HepG2 (cell line): Measurements from ENCODE around the gene MCRS1. TPM values are rescaled to one million over a fixed set of nuclear protein-coding genes. Genes with fewer than 3 reads are reported as not detected.

Experiments
- ARID3A ChIP-seq: IDR thresholded peaks from 2 replicates; pipeline ENCODE4 v1.6.1; 2012; ENCODE audit warnings: low read depth, low read length, improper control_type of control experiment
- BCL3 ChIP-seq: sonication (generic); formaldehyde crosslinking; IDR thresholded peaks from 2 replicates; pipeline ENCODE4 v1.5.1; 2020; ENCODE audit warnings: mild to moderate bottlenecking, missing genetic modification reagents, moderate library complexity
- BORCS8-MEF2B ChIP-seq: sonication (generic); formaldehyde crosslinking; IDR thresholded peaks from 2 replicates; pipeline ENCODE4 v1.8.0; 2022; ENCODE audit warnings: mild to moderate bottlenecking, missing genetic modification reagents
- DRAP1 ChIP-seq: IDR thresholded peaks from 2 replicates; pipeline ENCODE4 v1.6.1; 2016; ENCODE audit warnings: missing genetic modification reagents, missing compliant biosample characterization
- GMEB1 ChIP-seq: sonication (generic); formaldehyde crosslinking; IDR thresholded peaks from 2 replicates; pipeline ENCODE4 v1.5.1; 2020; ENCODE audit warnings: missing genetic modification reagents, mild to moderate bottlenecking, borderline replicate concordance
- HCFC1 ChIP-seq: fragments of 150-350 bp; IDR thresholded peaks from 2 replicates; pipeline ENCODE4 v1.6.1; 2014; ENCODE audit warnings: low read depth, low read length
- HMGXB4 ChIP-seq, 2 experiments: sonication (generic) in 1 of 2; formaldehyde crosslinking in 1 of 2; IDR thresholded peaks; 2 replicates each; pipeline versions ENCODE4 v1.4.0 to v1.6.1; 2018 to 2020; ENCODE audit warnings: missing genetic modification reagents in 2 of 2, borderline replicate concordance in 1 of 2, low read depth in 1 of 2, mild to moderate bottlenecking in 1 of 2, missing biosample characterization in 1 of 2
- LCORL ChIP-seq, 2 experiments: fragments of 450-650 bp in 1 of 2; sonication (generic) in 1 of 2; formaldehyde crosslinking in 1 of 2; IDR thresholded peaks; 2 replicates each; pipeline versions ENCODE4 v1.5.0 to v1.6.1; 2017 to 2020; ENCODE audit warnings: antibody characterized with exemption in 1 of 2, missing genetic modification reagents in 1 of 2
- PATZ1 ChIP-seq: sonication (generic); formaldehyde crosslinking; IDR thresholded peaks from 2 replicates; pipeline ENCODE4 v1.4.0; 2020; ENCODE audit warnings: missing genetic modification reagents
- PBX2 ChIP-seq: IDR thresholded peaks from 2 replicates; pipeline ENCODE4 v1.6.1; 2016; ENCODE audit warnings: control low read depth
- PRPF4 ChIP-seq: fragments of 200-400 bp; formaldehyde crosslinking; IDR thresholded peaks from 2 replicates; pipeline ENCODE4 v1.6.1; 2016; ENCODE audit warnings: low read length, low read depth; ENCODE audit not compliant: poor library complexity, severe bottlenecking
- SMC3 ChIP-seq: IDR thresholded peaks from 2 replicates; pipeline ENCODE4 v1.6.1; 2011; ENCODE audit warnings: low read length, improper control_type of control experiment
- TEAD3 ChIP-seq: optimal IDR thresholded peaks from 2 replicates; pipeline ENCODE3; 2016; ENCODE audit warnings: borderline replicate concordance
- ZNF616 ChIP-seq: sonication (generic); formaldehyde crosslinking; IDR thresholded peaks from 2 replicates; pipeline ENCODE4 v1.5.0; 2020; ENCODE audit warnings: low read depth, mild to moderate bottlenecking, missing genetic modification reagents
- ZNF670 ChIP-seq: sonication (generic); formaldehyde crosslinking; IDR thresholded peaks from 2 replicates; pipeline ENCODE4 v1.8.0; 2022; ENCODE audit warnings: mild to moderate bottlenecking, missing genetic modification reagents, borderline replicate concordance
- ZSCAN29 ChIP-seq: sonication (generic); formaldehyde crosslinking; conservative IDR thresholded peaks from 2 replicates; pipeline ENCODE4 v1.4.0; 2020; ENCODE audit warnings: mild to moderate bottlenecking, missing genetic modification reagents
- polyA plus RNA-seq, 8 experiments: library from polyadenylated mRNA; depleted of rRNA in 3 of 8; stranded (reverse) in 7 of 8; unstranded in 1 of 8; fragments of >200 nt; fragmentation: Illumina TruSeq in 4 of 8; extraction: Trizol in 4 of 8; gene quantifications; 2 replicates each; pipeline versions ENCODE4 v1.2.1 to v1.2.3, GENCODE V29; 2011 to 2016; ENCODE audit warnings: low read depth in 4 of 8, missing spikeins in 1 of 8, mixed read lengths in 1 of 8; ENCODE audit not compliant: insufficient read depth in 1 of 8
- total RNA-seq, 5 experiments: library from RNA; depleted of rRNA; stranded (reverse); fragments of >200 nt; fragmentation: Illumina TruSeq; extraction: Trizol; gene quantifications; 2 replicates each; pipeline ENCODE4 v1.2.3, GENCODE V29; 2016; ENCODE audit warnings: low read depth in 1 of 5

MCRS1 gene
- total and polyA plus RNA-seq, 2 of the 13 experiments (the other 11 are each of a cell fraction or from before 2014, with no cell fraction given): 51.0 to 66.3 TPM

GRCh38 chr12:49580572-49581535 is 12.9 kb upstream of the MCRS1 start (continued):
- TF ChIP-seq BCL3 (CRISPR knock-in tag): 0 out of 2 replicates have a peak, but pooled peaks have one; percentile 47
- peak; percentile 64; the same call in 1 of the 2 replicates for TF ChIP-seq ZNF670 (CRISPR knock-in tag)
- TF ChIP-seq PATZ1 (CRISPR knock-in tag): 0 out of 2 replicates have a peak, but pooled peaks have one; percentile 33
- TF ChIP-seq ARID3A: no peak
- peak; percentile 33; the same call in 1 of the 2 replicates for TF ChIP-seq BORCS8-MEF2B (CRISPR knock-in tag)
- TF ChIP-seq PBX2: peak; percentile 64
- TF ChIP-seq TEAD3 (CRISPR knock-in tag): peak; percentile 72
- TF ChIP-seq HMGXB4 (CRISPR knock-in tag; IDR thresholded peaks at IDR 0.05; ENCODE audit: borderline replicate concordance in 1 of 2, low read depth in 1 of 2): peak; percentile 58 to 59; a peak in 3 of 4 replicates
- TF ChIP-seq HCFC1: no peak
- TF ChIP-seq GMEB1 (CRISPR knock-in tag): peak; percentile 24; the same call in 1 of the 2 replicates
- no peak for TF ChIP-seq PRPF4
- no peak for TF ChIP-seq LCORL (IDR thresholded peaks at IDR 0.05)
- 0 out of 2 replicates have a peak, but pooled peaks have one; percentile 39 for TF ChIP-seq LCORL (CRISPR knock-in tag; IDR thresholded peaks at IDR 0.05)
- TF ChIP-seq SMC3: peak; percentile 81
- no peak for TF ChIP-seq ZNF616 (CRISPR knock-in tag)
- no peak for TF ChIP-seq ZSCAN29
- TF ChIP-seq DRAP1 (CRISPR knock-in tag): 0 out of 2 replicates have a peak, but pooled peaks have one; percentile 15
